GM23338 (cell line): ENCODE measurements around the gene ACTR5. TPM values are rescaled to one million over a fixed set of nuclear protein-coding genes. Genes with fewer than 3 reads are reported as not detected.
A peak's percentile ranks its signal among the peaks of the same experiment; 100 is the strongest.

Source experiments
- ATAC-seq: fragments of 200-7000 bp; cut with Tn5 transposase; 3 replicates; pipeline ENCODE4 v1.9.1; 2020
- DNase-seq: peaks from one replicate; pipeline ENCODE4 v3.0.0-alpha.2; 2015; ENCODE audit warnings: low spot score
- H2AFZ ChIP-seq: fragments of 200-600 bp; sonication (generic); 2 replicates; pipeline ENCODE4 v1.8.0; 2016; ENCODE audit warnings: antibody characterized with exemption, mild to moderate bottlenecking, moderate library complexity
- H3F3A ChIP-seq: fragments of 200-600 bp; sonication (generic); replicated peaks from 2 replicates; pipeline ENCODE4 v1.8.0; 2017; ENCODE audit warnings: antibody characterized with exemption, mixed run types, low read depth
- H3K27ac ChIP-seq: fragments of 200-600 bp; sonication (generic); 2 replicates; pipeline ENCODE4 v1.6.1; 2016; ENCODE audit warnings: low read depth
- H3K27me3 ChIP-seq: fragments of 200-600 bp; sonication (generic); 2 replicates; pipeline ENCODE4 v1.8.0; 2016; ENCODE audit warnings: mild to moderate bottlenecking, mixed run types, moderate library complexity; ENCODE audit not compliant: insufficient read depth
- H3K36me3 ChIP-seq: fragments of 200-600 bp; sonication (generic); 2 replicates; pipeline ENCODE4 v1.8.0; 2016; ENCODE audit warnings: mild to moderate bottlenecking; ENCODE audit not compliant: insufficient read depth
- H3K4me1 ChIP-seq: fragments of 200-600 bp; sonication (generic); 2 replicates; pipeline ENCODE4 v1.8.0; 2016; ENCODE audit warnings: mild to moderate bottlenecking, moderate library complexity; ENCODE audit not compliant: insufficient read depth
- H3K4me2 ChIP-seq: fragments of 200-600 bp; sonication (generic); 2 replicates; pipeline ENCODE4 v1.7.1; 2017; ENCODE audit warnings: mixed run types
- H3K4me3 ChIP-seq: fragments of 200-600 bp; sonication (generic); 2 replicates; pipeline ENCODE4 v1.6.1; 2016; ENCODE audit warnings: mixed run types
- H3K79me2 ChIP-seq: fragments of 200-600 bp; sonication (generic); replicated peaks from 2 replicates; pipeline ENCODE4 v1.8.0; 2017; ENCODE audit warnings: mild to moderate bottlenecking; ENCODE audit not compliant: insufficient read depth
- H3K9me2 ChIP-seq: fragments of 200-600 bp; sonication (generic); 2 replicates; pipeline ENCODE4 v1.8.0; 2017; ENCODE audit not compliant: insufficient read depth
- H4K20me1 ChIP-seq: fragments of 200-600 bp; sonication (generic); replicated peaks from 2 replicates; pipeline ENCODE4 v1.8.0; 2017; ENCODE audit warnings: mild to moderate bottlenecking; ENCODE audit not compliant: insufficient read depth
- H3K27ac Mint-ChIP-seq: 2 replicates; pipeline ENCODE4 v1.8.0; 2020; ENCODE audit warnings: inconsistent platforms, mild to moderate bottlenecking, moderate library complexity, mixed read lengths
- H3K27me3 Mint-ChIP-seq: 3 replicates; pipeline ENCODE4 v1.8.0; 2022; ENCODE audit warnings: low read depth, mild to moderate bottlenecking, moderate library complexity, mixed read lengths, inconsistent platforms; ENCODE audit not compliant: insufficient read depth, poor library complexity
- H3K36me3 Mint-ChIP-seq: 3 replicates; pipeline ENCODE4 v1.8.0; 2021; ENCODE audit warnings: low read depth, mild to moderate bottlenecking, inconsistent platforms, moderate library complexity, mixed read lengths
- H3K4me1 Mint-ChIP-seq: 3 replicates; pipeline ENCODE4 v1.8.0; 2020; ENCODE audit warnings: mild to moderate bottlenecking, inconsistent platforms, mixed read lengths
- H3K4me3 Mint-ChIP-seq: 3 replicates; pipeline ENCODE4 v1.8.0; 2021; ENCODE audit warnings: moderate library complexity, mild to moderate bottlenecking, inconsistent platforms, mixed read lengths
- H3K9me3 Mint-ChIP-seq: 3 replicates; pipeline ENCODE4 v1.8.0; 2020; ENCODE audit warnings: moderate library complexity, mild to moderate bottlenecking, inconsistent platforms, mixed read lengths
- EZH2 ChIP-seq: fragments of 200-600 bp; sonication (generic); IDR thresholded peaks from one replicate; pipeline ENCODE4 v1.8.0; 2017; ENCODE audit warnings: antibody characterized with exemption, mild to moderate bottlenecking, low read depth; ENCODE audit not compliant: unreplicated experiment
- JUNB ChIP-seq: IDR thresholded peaks from one replicate; pipeline ENCODE4 v1.6.1; 2016; ENCODE audit warnings: antibody characterized with exemption; ENCODE audit not compliant: unreplicated experiment
- POLR2AphosphoS5 ChIP-seq: IDR thresholded peaks from 2 replicates; pipeline ENCODE4 v1.6.1; 2016; ENCODE audit warnings: antibody characterized with exemption, low read depth
- STAT1 ChIP-seq: IDR thresholded peaks from one replicate; pipeline ENCODE4 v1.6.1; 2016; ENCODE audit warnings: antibody characterized with exemption; ENCODE audit not compliant: unreplicated experiment
- ZNF114 ChIP-seq: fragments of 250-450 bp; sonication (Bioruptor Pico); IDR thresholded peaks from 2 replicates; pipeline ENCODE4 v1.5.0; 2020; ENCODE audit warnings: mild to moderate bottlenecking, moderate library complexity
- polyA plus RNA-seq: library from polyadenylated mRNA; unstranded; fragments of >200 nt; fragmentation: Nextera tagmentation; extraction: Ambion mirVana; gene quantifications from 2 replicates; pipeline ENCODE4 v1.2.1, GENCODE V29; 2016
- total RNA-seq: library from RNA; depleted of rRNA; stranded (reverse); fragments of >200 nt; shearing (Covaris generic); gene quantifications from 2 replicates; pipeline ENCODE4 v1.2.3, GENCODE V29; 2014
- TF ChIP-seq, protein P1 (sequence below): fragments of 250-450 bp; sonication (Bioruptor Pico); IDR thresholded peaks from 2 replicates; pipeline ENCODE4 v1.5.0; 2020; ENCODE audit warnings: mild to moderate bottlenecking, moderate library complexity
- TF ChIP-seq, protein P2 (sequence below), 2 experiments: fragments of 200-600 bp in 1 of 2; sonication (generic) in 1 of 2; conservative IDR thresholded peaks; 2 replicates each; pipeline versions ENCODE4 v1.5.1 to v1.6.1; 2016 to 2017; ENCODE audit warnings: antibody characterized with exemption in 2 of 2, low read depth in 2 of 2, mild to moderate bottlenecking in 2 of 2, moderate library complexity in 1 of 2

Gene ACTR5
- total and polyA plus RNA-seq, 2 experiments from 2014 or later: 8.4 to 21.8 TPM

DNA sequence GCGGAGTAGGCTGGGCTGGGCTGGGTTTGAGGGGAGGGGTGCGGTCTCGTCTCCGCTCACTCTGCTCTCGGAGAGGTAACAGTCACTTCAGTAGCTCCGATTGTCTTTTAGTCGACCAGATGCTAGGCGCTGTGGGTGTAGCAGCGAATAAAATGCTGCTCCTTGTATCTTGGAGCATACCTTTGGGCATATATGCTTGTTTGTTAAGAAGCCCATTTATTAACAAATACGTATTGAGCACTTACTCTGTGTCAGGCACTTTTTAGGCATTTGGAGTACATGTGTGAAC lies 545 bp downstream of the ACTR5 start (continued):
- TF ChIP-seq, protein P1, sequence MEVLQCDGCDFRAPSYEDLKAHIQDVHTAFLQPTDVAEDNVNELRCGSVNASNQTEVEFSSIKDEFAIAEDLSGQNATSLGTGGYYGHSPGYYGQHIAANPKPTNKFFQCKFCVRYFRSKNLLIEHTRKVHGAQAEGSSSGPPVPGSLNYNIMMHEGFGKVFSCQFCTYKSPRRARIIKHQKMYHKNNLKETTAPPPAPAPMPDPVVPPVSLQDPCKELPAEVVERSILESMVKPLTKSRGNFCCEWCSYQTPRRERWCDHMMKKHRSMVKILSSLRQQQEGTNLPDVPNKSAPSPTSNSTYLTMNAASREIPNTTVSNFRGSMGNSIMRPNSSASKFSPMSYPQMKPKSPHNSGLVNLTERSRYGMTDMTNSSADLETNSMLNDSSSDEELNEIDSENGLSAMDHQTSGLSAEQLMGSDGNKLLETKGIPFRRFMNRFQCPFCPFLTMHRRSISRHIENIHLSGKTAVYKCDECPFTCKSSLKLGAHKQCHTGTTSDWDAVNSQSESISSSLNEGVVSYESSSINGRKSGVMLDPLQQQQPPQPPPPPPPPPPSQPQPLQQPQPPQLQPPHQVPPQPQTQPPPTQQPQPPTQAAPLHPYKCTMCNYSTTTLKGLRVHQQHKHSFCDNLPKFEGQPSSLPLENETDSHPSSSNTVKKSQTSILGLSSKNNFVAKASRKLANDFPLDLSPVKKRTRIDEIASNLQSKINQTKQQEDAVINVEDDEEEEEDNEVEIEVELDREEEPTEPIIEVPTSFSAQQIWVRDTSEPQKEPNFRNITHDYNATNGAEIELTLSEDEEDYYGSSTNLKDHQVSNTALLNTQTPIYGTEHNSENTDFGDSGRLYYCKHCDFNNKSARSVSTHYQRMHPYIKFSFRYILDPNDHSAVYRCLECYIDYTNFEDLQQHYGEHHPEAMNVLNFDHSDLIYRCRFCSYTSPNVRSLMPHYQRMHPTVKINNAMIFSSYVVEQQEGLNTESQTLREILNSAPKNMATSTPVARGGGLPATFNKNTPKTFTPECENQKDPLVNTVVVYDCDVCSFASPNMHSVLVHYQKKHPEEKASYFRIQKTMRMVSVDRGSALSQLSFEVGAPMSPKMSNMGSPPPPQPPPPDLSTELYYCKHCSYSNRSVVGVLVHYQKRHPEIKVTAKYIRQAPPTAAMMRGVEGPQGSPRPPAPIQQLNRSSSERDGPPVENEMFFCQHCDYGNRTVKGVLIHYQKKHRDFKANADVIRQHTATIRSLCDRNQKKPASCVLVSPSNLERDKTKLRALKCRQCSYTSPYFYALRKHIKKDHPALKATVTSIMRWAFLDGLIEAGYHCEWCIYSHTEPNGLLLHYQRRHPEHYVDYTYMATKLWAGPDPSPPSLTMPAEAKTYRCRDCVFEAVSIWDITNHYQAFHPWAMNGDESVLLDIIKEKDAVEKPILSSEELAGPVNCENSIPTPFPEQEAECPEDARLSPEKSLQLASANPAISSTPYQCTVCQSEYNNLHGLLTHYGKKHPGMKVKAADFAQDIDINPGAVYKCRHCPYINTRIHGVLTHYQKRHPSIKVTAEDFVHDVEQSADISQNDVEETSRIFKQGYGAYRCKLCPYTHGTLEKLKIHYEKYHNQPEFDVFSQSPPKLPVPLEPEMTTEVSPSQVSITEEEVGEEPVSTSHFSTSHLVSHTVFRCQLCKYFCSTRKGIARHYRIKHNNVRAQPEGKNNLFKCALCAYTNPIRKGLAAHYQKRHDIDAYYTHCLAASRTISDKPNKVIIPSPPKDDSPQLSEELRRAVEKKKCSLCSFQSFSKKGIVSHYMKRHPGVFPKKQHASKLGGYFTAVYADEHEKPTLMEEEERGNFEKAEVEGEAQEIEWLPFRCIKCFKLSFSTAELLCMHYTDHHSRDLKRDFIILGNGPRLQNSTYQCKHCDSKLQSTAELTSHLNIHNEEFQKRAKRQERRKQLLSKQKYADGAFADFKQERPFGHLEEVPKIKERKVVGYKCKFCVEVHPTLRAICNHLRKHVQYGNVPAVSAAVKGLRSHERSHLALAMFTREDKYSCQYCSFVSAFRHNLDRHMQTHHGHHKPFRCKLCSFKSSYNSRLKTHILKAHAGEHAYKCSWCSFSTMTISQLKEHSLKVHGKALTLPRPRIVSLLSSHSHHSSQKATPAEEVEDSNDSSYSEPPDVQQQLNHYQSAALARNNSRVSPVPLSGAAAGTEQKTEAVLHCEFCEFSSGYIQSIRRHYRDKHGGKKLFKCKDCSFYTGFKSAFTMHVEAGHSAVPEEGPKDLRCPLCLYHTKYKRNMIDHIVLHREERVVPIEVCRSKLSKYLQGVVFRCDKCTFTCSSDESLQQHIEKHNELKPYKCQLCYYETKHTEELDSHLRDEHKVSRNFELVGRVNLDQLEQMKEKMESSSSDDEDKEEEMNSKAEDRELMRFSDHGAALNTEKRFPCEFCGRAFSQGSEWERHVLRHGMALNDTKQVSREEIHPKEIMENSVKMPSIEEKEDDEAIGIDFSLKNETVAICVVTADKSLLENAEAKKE (CRISPR knock-in tag): no peak
- TF ChIP-seq POLR2AphosphoS5 (no peak), ZNF114 (CRISPR knock-in tag) (no peak), JUNB (no peak), STAT1 (no peak), EZH2 (no peak)
- TF ChIP-seq, protein P2, sequence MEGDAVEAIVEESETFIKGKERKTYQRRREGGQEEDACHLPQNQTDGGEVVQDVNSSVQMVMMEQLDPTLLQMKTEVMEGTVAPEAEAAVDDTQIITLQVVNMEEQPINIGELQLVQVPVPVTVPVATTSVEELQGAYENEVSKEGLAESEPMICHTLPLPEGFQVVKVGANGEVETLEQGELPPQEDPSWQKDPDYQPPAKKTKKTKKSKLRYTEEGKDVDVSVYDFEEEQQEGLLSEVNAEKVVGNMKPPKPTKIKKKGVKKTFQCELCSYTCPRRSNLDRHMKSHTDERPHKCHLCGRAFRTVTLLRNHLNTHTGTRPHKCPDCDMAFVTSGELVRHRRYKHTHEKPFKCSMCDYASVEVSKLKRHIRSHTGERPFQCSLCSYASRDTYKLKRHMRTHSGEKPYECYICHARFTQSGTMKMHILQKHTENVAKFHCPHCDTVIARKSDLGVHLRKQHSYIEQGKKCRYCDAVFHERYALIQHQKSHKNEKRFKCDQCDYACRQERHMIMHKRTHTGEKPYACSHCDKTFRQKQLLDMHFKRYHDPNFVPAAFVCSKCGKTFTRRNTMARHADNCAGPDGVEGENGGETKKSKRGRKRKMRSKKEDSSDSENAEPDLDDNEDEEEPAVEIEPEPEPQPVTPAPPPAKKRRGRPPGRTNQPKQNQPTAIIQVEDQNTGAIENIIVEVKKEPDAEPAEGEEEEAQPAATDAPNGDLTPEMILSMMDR (conservative IDR thresholded peaks at IDR 0.05; ENCODE audit: low read depth in 2 of 2): no peak

GRCh38 chr20:38751360-38751976 lies 3.2 kb downstream of the ACTR5 start:
- Histone ChIP-seq H3K27ac (no peak overlapping the region), H3K79me2 (peaks cover 30% of the 10 kb centered on the region), H3K36me3 (peaks cover 28% of the 10 kb centered on the region; the same call in 1 of the 2 replicates), H2AFZ (no peak overlapping the region), H3F3A (0 out of 2 replicates have a peak, but pooled peaks cover 4% of the 10 kb centered on the region), H3K4me2 (no peak overlapping the region), H3K4me1 (peaks cover 10% of the 10 kb centered on the region; the same call in 1 of the 2 replicates), H3K9me2 (no peaks in the 10 kb centered on the region), H3K27me3 (peaks cover 21% of the 10 kb centered on the region), H3K4me3 (no peak overlapping the region), H4K20me1 (peaks cover 17% of the 10 kb centered on the region)
- H3K27ac Mint-ChIP-seq: no peak overlapping the region
- no peak overlapping the region for H3K4me3 Mint-ChIP-seq
- DNase-seq (peak; percentile 56), ATAC-seq (no peak)
- peaks cover 35% of the 10 kb centered on the region for H3K36me3 Mint-ChIP-seq
- peaks cover 22% of the 10 kb centered on the region for H3K27me3 Mint-ChIP-seq
- peaks cover 3% of the 10 kb centered on the region; the same call in 1 of the 3 replicates for H3K9me3 Mint-ChIP-seq
- TF ChIP-seq, protein P2 (conservative IDR thresholded peaks at IDR 0.05; ENCODE audit: low read depth in 2 of 2): peak; percentile 73 to 79
- no peak for TF ChIP-seq ZNF114 (CRISPR knock-in tag)
- H3K4me1 Mint-ChIP-seq: peaks cover 16% of the 10 kb centered on the region
